ENCODE data around the gene CFAP99.

Gene CFAP99

GRCh38 chr4:2386717-2387116 is 32.0 kb upstream of the CFAP99 start:
- TF ChIP-seq, protein P1, sequence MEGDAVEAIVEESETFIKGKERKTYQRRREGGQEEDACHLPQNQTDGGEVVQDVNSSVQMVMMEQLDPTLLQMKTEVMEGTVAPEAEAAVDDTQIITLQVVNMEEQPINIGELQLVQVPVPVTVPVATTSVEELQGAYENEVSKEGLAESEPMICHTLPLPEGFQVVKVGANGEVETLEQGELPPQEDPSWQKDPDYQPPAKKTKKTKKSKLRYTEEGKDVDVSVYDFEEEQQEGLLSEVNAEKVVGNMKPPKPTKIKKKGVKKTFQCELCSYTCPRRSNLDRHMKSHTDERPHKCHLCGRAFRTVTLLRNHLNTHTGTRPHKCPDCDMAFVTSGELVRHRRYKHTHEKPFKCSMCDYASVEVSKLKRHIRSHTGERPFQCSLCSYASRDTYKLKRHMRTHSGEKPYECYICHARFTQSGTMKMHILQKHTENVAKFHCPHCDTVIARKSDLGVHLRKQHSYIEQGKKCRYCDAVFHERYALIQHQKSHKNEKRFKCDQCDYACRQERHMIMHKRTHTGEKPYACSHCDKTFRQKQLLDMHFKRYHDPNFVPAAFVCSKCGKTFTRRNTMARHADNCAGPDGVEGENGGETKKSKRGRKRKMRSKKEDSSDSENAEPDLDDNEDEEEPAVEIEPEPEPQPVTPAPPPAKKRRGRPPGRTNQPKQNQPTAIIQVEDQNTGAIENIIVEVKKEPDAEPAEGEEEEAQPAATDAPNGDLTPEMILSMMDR (IDR thresholded peaks at IDR 0.05; ENCODE audit: insufficient read depth, low read depth, low read length, missing control alignments): no peak
- DNase-seq (ENCODE audit: low read depth): no peak
- no peak overlapping the region for H3K4me3 ChIP-seq (ENCODE audit: low read length)

DNA sequence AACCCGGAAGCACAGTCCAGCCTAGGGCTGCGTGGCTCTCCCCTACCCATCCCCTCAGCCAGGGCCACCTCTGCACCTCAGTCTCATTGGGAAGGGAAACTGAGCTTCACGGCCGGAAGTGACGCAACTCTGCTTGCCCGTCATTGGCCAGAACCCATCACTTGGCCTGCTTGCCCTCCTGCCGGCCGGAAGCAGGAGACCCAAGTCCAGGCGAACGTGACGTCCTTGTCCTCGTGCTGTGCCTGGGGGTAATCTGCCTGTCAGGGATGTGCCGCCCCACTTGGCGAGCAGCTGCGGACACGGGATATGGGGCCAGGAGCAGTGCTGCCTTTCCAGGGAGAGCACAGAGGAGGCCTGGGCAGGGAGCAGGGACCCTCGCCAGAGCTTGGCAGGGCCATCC is 31.5 kb upstream of the CFAP99 start:
- no peak overlapping the region for H3K4me3 ChIP-seq (ENCODE audit: low read length)
- TF ChIP-seq, protein P1 (IDR thresholded peaks at IDR 0.05; ENCODE audit: insufficient read depth, low read depth, low read length, missing control alignments): no peak
- DNase-seq (ENCODE audit: low read depth): no peak

DNA sequence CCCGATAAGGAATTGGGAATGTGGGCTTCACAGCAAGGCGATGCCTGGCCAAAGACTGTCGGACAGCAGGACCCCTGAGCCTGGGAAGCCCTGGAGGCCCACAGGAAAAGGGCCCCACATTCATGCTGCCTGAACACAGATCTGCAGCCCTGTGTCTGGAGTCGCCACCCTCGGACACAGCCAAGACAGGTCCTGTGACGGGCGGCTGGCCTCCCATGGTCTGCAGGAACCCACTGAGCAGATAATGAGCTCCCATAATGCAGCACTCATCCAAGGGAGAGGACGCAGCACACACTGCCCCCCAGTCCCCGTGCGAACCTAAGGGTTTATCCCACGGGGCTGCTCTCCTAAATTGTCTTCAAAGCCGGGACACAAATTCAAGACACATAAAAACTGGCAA is 30.9 kb upstream of the CFAP99 start:
- no peak overlapping the region for H3K4me3 ChIP-seq (ENCODE audit: low read length)

GRCh38 chr4:2388429-2389182 is 30.1 kb upstream of the CFAP99 start:
- peak; percentile 9 for DNase-seq (ENCODE audit: low read depth)
- H3K4me3 ChIP-seq (ENCODE audit: low read length): no peak overlapping the region

More for the DNA sequence above, 30.9 kb upstream of the CFAP99 start:
- no peak for DNase-seq (ENCODE audit: low read depth)
- TF ChIP-seq, protein P1 (IDR thresholded peaks at IDR 0.05; ENCODE audit: insufficient read depth, low read depth, low read length, missing control alignments): no peak

GRCh38 chr4:2389691-2390090 is 29.1 kb upstream of the CFAP99 start:
- TF ChIP-seq, protein P1 (IDR thresholded peaks at IDR 0.05; ENCODE audit: insufficient read depth, low read depth, low read length, missing control alignments): no peak
- DNase-seq (ENCODE audit: low read depth): no peak
- H3K4me3 ChIP-seq (ENCODE audit: low read length): no peak overlapping the region

More at GRCh38 chr4:2388429-2389182, 30.1 kb upstream of the CFAP99 start:
- TF ChIP-seq, protein P1 (IDR thresholded peaks at IDR 0.05; ENCODE audit: insufficient read depth, low read depth, low read length, missing control alignments): no peak

- H3K4me3 ChIP-seq (ENCODE audit: low read length): no peak overlapping the region
- DNase-seq (ENCODE audit: low read depth): no peak
- TF ChIP-seq, protein P1 (IDR thresholded peaks at IDR 0.05; ENCODE audit: insufficient read depth, low read depth, low read length, missing control alignments): no peak
Measured at GRCh38 chr4:2390146-2390545, 28.6 kb upstream of the CFAP99 start.

Measured in epithelial cell of esophagus (primary cell).